Esophagus squamous epithelium (tissue), 5 donors: ENCODE results near the gene OR2F1. TPM values are rescaled to one million over a fixed set of nuclear protein-coding genes. Genes with fewer than 3 reads are reported as not detected.

ENCODE experiments used
- DNase-seq: peaks from one replicate; lab custom pipeline; 2025; lab: John Stamatoyannopoulos, UW
- H3K27ac ChIP-seq, 4 donors: fragments of 200-600 bp; sonication (generic); one replicate each; pipeline ENCODE4 v1.5.1; 2016 to 2019; ENCODE audit warnings: mild to moderate bottlenecking in 1 of 4
- H3K27me3 ChIP-seq, 4 donors: fragments of 200-600 bp; sonication (generic); 1 replicate in 3 of 4; 2 replicates in 1 of 4; pipeline versions ENCODE4 v1.5.1 to v1.6.0; 2017 to 2021; ENCODE audit warnings: antibody characterized with exemption in 1 of 4
- H3K36me3 ChIP-seq, 3 donors: fragments of 200-600 bp; sonication (generic); one replicate each; pipeline ENCODE4 v1.5.1; 2016 to 2019
- H3K4me1 ChIP-seq, 3 donors: fragments of 200-600 bp; sonication (generic); one replicate each; pipeline ENCODE4 v1.5.1; 2017 to 2019
- H3K4me3 ChIP-seq, 4 donors: fragments of 200-600 bp; sonication (generic); 1 replicate in 3 of 4; 2 replicates in 1 of 4; pipeline ENCODE4 v1.5.1; 2016 to 2019; ENCODE audit warnings: mild to moderate bottlenecking in 2 of 4, moderate library complexity in 1 of 4
- H3K9me3 ChIP-seq, 3 donors: fragments of 200-600 bp; sonication (generic); one replicate each; pipeline ENCODE4 v1.5.1; 2016 to 2019
- CTCF ChIP-seq, 6 experiments: fragments of 450-650 bp in 4 of 6; fragments of 200-600 bp in 2 of 6; sonication (generic) in 2 of 6; IDR thresholded peaks; one replicate each; pipeline ENCODE4 v1.5.1; 2016 to 2019; ENCODE audit warnings: antibody characterized with exemption in 6 of 6, mild to moderate bottlenecking in 4 of 6, moderate library complexity in 4 of 6
- POLR2A ChIP-seq, 4 donors: fragments of 450-650 bp; IDR thresholded peaks; one replicate each; pipeline ENCODE4 v1.6.1; 2017; ENCODE audit warnings: antibody characterized with exemption in 4 of 4, mild to moderate bottlenecking in 4 of 4, moderate library complexity in 3 of 4
- WGBS, 2 donors: methylation state at CpG; one replicate each; pipeline ENCODE4 v1.1.5; 2018; 5-methylcytosine and 5-hydroxymethylcytosine counted together
- intact Hi-C: fragments of 100-400 bp; cut with DNase I; formaldehyde crosslinking; loops from one replicate; pipeline ENCODE4 v1.15.0; 2022
- total RNA-seq, 4 donors: library from RNA; depleted of rRNA; stranded (reverse); fragments of >200 nt; gene quantifications; one replicate each; pipeline ENCODE4 v1.1.0, GENCODE V29; 2016
- donor health status: DM: yes; HTN: yes; CAD: no.

Gene OR2F1
- total RNA-seq, 4 donors from 2014 or later, result not detected

- no peaks in the 10 kb centered on the region for H3K4me1 ChIP-seq
- H3K4me3 ChIP-seq, result no peak overlapping the region
- no peak for TF ChIP-seq POLR2A (IDR thresholded peaks at IDR 0.05)
- TF ChIP-seq CTCF (IDR thresholded peaks at IDR 0.05), result no peak
- 54 to 57% methylated on average over 3 of the region's 3 CpGs for WGBS, 2 donors
- H3K27ac ChIP-seq, result no peak overlapping the region
- H3K9me3 ChIP-seq, result no peaks in the 10 kb centered on the region
- no peak for DNase-seq
- H3K27me3 ChIP-seq, result no peaks in the 10 kb centered on the region
- no peaks in the 10 kb centered on the region for H3K36me3 ChIP-seq
- intact Hi-C loops, result no loop called here
Measured at GRCh38 chr7:143953421-143953820, 1.2 kb upstream of the OR2F1 start.

- WGBS, 2 donors, result 60 to 75% methylated on average over 2 of the region's 2 CpGs
- H3K9me3 ChIP-seq, result no peaks in the 10 kb centered on the region
- no peak for TF ChIP-seq CTCF (IDR thresholded peaks at IDR 0.05)
- TF ChIP-seq POLR2A (IDR thresholded peaks at IDR 0.05), result no peak
Measured at GRCh38 chr7:143954135-143954534, 509 bp upstream of the OR2F1 start.

GRCh38 chr7:143958781-143959180 is 4.1 kb downstream of the OR2F1 start:
- DNase-seq, result no peak
- no peaks in the 10 kb centered on the region for H3K4me1 ChIP-seq
- intact Hi-C loops, result no loop called here
- TF ChIP-seq POLR2A (IDR thresholded peaks at IDR 0.05) (no peak), CTCF (IDR thresholded peaks at IDR 0.05) (no peak)
- H3K9me3 ChIP-seq, result no peaks in the 10 kb centered on the region
- H3K36me3 ChIP-seq, result no peaks in the 10 kb centered on the region
- WGBS, 2 donors, result 36 to 38% methylated on average over 3 of the region's 3 CpGs
- no peak overlapping the region for H3K4me3 ChIP-seq
- no peaks in the 10 kb centered on the region for H3K27me3 ChIP-seq
- H3K27ac ChIP-seq, result no peak overlapping the region

More at GRCh38 chr7:143954135-143954534, 509 bp upstream of the OR2F1 start:
- no peak for DNase-seq
- no peak overlapping the region for H3K27ac ChIP-seq
- H3K4me3 ChIP-seq, result no peak overlapping the region
- no peaks in the 10 kb centered on the region for H3K36me3 ChIP-seq
- H3K27me3 ChIP-seq, result no peaks in the 10 kb centered on the region
- H3K4me1 ChIP-seq, result no peaks in the 10 kb centered on the region
- intact Hi-C loops, result no loop called here

GRCh38 chr7:143960813-143961610 is 6.4 kb downstream of the OR2F1 start:
- no peak overlapping the region for H3K27ac ChIP-seq
- H3K4me1 ChIP-seq, result no peaks in the 10 kb centered on the region
- TF ChIP-seq CTCF (IDR thresholded peaks at IDR 0.05), result no peak
- no peak for TF ChIP-seq POLR2A (IDR thresholded peaks at IDR 0.05)
- no peak for DNase-seq
- WGBS, 2 donors, result 63 to 65% methylated on average over 5 of the region's 5 CpGs
- H3K4me3 ChIP-seq, result no peak overlapping the region
- no peaks in the 10 kb centered on the region for H3K9me3 ChIP-seq
- intact Hi-C loops, result no loop called here
- no peaks in the 10 kb centered on the region for H3K27me3 ChIP-seq
- no peaks in the 10 kb centered on the region for H3K36me3 ChIP-seq

GRCh38 chr7:143965280-143965679 is 10.6 kb downstream of the OR2F1 start:
- H3K36me3 ChIP-seq, result no peaks in the 10 kb centered on the region
- intact Hi-C loops, result no loop called here
- no peaks in the 10 kb centered on the region for H3K27me3 ChIP-seq
- TF ChIP-seq POLR2A (IDR thresholded peaks at IDR 0.05) (no peak), CTCF (IDR thresholded peaks at IDR 0.05) (no peak)
- no peak overlapping the region for H3K27ac ChIP-seq
- no peaks in the 10 kb centered on the region for H3K9me3 ChIP-seq
- 58 to 76% methylated on average over 2 of the region's 2 CpGs for WGBS, 2 donors
- H3K4me3 ChIP-seq, result no peak overlapping the region
- H3K4me1 ChIP-seq, result no peaks in the 10 kb centered on the region
- no peak for DNase-seq
